ENCODE data around the gene UBR2.

DNA sequence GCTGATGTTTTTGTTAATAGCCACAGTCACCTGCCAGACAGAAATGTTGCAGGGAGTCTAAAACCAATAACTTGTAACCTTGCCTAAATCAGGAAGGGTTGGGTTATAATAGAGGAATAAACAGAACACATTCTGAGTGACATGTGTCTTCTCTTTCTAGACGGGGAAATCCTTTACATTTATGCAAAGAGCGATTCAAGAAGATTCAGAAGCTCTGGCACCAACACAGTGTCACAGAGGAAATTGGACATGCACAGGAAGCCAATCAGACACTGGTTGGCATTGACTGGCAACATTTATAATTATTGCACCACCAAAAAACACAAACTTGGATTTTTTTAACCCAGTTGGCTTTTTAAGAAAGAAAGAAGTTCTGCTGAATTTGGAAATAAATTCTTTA lies 127.0 kb downstream of the UBR2 start:
- TF ChIP-seq, protein P1, sequence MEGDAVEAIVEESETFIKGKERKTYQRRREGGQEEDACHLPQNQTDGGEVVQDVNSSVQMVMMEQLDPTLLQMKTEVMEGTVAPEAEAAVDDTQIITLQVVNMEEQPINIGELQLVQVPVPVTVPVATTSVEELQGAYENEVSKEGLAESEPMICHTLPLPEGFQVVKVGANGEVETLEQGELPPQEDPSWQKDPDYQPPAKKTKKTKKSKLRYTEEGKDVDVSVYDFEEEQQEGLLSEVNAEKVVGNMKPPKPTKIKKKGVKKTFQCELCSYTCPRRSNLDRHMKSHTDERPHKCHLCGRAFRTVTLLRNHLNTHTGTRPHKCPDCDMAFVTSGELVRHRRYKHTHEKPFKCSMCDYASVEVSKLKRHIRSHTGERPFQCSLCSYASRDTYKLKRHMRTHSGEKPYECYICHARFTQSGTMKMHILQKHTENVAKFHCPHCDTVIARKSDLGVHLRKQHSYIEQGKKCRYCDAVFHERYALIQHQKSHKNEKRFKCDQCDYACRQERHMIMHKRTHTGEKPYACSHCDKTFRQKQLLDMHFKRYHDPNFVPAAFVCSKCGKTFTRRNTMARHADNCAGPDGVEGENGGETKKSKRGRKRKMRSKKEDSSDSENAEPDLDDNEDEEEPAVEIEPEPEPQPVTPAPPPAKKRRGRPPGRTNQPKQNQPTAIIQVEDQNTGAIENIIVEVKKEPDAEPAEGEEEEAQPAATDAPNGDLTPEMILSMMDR (conservative IDR thresholded peaks at IDR 0.05 in 1 of 2, IDR thresholded peaks at IDR 0.05 in 1 of 2; ENCODE audit: extremely low read depth in 1 of 2, insufficient read depth in 1 of 2, low read depth in 1 of 2, low read length in 2 of 2): no peak
- no peak for TF ChIP-seq EZH2 (IDR thresholded peaks at IDR 0.05; ENCODE audit: borderline replicate concordance, low read length)
